GM21515 (cell line): Measurements from ENCODE around the gene TRAF7.
"Not testable (repeated sequence)": the region's sequence is repeated elsewhere in the genome, so short reads cannot be mapped to it uniquely, and the experiment has no call there.

Source experiments
- ATAC-seq: cut with Tn5 transposase; IDR thresholded peaks from one replicate; pipeline ENCODE4 v1.9.1; 2021; ENCODE audit not compliant: unreplicated experiment

TRAF7 gene

GRCh38 chr16:2121853-2122252 lies 33.7 kb upstream of the TRAF7 start:
- no peak for ATAC-seq

GRCh38 chr16:2122429-2122828 lies 33.2 kb upstream of the TRAF7 start:
- ATAC-seq: no peak

GRCh38 chr16:2122934-2123683 lies 32.5 kb upstream of the TRAF7 start:
- ATAC-seq: not testable (repeated sequence)

- not testable (repeated sequence) for ATAC-seq
These were observed 31.7 kb upstream of the TRAF7 start for GRCh38 chr16:2123706-2124376.

- ATAC-seq: not testable (repeated sequence)
These were observed 31.2 kb upstream of the TRAF7 start for GRCh38 chr16:2124377-2124693.

GRCh38 chr16:2124694-2125444 lies 30.7 kb upstream of the TRAF7 start:
- ATAC-seq: not testable (repeated sequence)

GRCh38 chr16:2125609-2126008 lies 30.0 kb upstream of the TRAF7 start:
- ATAC-seq: not testable (repeated sequence)

- not testable (repeated sequence) for ATAC-seq
These were observed 29.3 kb upstream of the TRAF7 start for GRCh38 chr16:2126161-2126743.

- not testable (repeated sequence) for ATAC-seq
These were observed 28.5 kb upstream of the TRAF7 start for GRCh38 chr16:2126928-2127556.

- ATAC-seq: not testable (repeated sequence)
These were observed 27.8 kb upstream of the TRAF7 start for GRCh38 chr16:2127630-2128280.

- ATAC-seq: not testable (repeated sequence)
These were observed 26.3 kb upstream of the TRAF7 start for GRCh38 chr16:2129251-2129650.

- ATAC-seq: not testable (repeated sequence)
These were observed 25.6 kb upstream of the TRAF7 start for GRCh38 chr16:2129890-2130447.

- ATAC-seq: not testable (repeated sequence)
These were observed 21.8 kb upstream of the TRAF7 start for GRCh38 chr16:2133797-2134196.

GRCh38 chr16:2135071-2135470 lies 20.5 kb upstream of the TRAF7 start:
- ATAC-seq: not testable (repeated sequence)

- not testable (repeated sequence) for ATAC-seq
These were observed 19.7 kb upstream of the TRAF7 start, which contains the start of gene PKD1 for GRCh38 chr16:2135770-2136490. Gene PKD1, minus strand, starts transcription at chr16:2135898. Its CDS starts 209 bp downstream, at chr16:2135689.

GRCh38 chr16:2142942-2143877 lies 12.4 kb upstream of the TRAF7 start:
- ATAC-seq: no peak

GRCh38 chr16:2143878-2144485 lies 11.6 kb upstream of the TRAF7 start:
- ATAC-seq: no peak

GRCh38 chr16:2145843-2146242 lies 9.7 kb upstream of the TRAF7 start:
- ATAC-seq: no peak
